GM18873 (cell line): ENCODE measurements around the gene SCUBE1.

Experiments used
- ATAC-seq: cut with Tn5 transposase; IDR thresholded peaks from one replicate; pipeline ENCODE4 v1.9.1; 2021; ENCODE audit warnings: mild to moderate bottlenecking, moderate library complexity, moderate number of reproducible peaks; ENCODE audit not compliant: unreplicated experiment, low FRiP score

The SCUBE1 gene

DNA sequence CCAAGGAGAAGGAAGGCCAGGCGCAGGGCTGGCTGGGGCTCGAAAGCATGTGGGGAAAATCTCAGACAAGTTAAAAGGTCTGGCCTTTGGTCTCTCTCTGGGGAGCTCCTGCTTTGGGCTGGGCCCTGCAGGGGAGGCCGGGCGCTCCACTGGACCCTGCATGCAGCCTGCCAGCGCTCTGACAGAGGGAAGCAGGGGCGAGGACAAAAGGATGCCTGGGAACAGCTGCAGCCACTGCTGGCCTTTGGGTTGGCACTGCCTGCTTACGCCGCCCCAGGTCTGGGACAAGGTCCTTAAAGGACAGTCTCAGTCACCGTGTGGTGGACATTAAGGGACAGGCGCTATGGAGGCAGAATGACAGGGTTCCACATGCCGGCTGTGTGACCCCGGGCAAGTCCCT lies 99.8 kb downstream of the SCUBE1 start:
- ATAC-seq: no peak

DNA sequence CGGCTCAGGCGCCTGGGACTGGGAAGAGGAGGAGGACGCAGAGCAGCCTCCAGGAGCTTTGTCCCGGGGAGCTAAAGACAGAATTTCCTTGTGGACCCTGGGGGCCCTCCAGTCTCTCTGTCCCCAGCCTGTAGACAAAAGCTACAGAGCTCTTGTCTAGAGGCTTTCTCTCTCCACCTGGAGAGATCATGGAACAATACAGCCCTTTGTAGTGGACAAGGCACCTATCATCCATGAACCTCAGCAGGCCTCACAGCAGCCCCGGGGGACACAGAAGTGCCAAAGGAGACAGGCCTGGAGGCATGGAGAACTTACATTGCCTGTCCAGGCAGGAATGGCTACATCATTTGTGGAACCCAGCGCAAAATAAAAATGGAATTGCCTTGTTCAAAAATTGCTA lies 100.5 kb downstream of the SCUBE1 start:
- ATAC-seq: no peak

DNA sequence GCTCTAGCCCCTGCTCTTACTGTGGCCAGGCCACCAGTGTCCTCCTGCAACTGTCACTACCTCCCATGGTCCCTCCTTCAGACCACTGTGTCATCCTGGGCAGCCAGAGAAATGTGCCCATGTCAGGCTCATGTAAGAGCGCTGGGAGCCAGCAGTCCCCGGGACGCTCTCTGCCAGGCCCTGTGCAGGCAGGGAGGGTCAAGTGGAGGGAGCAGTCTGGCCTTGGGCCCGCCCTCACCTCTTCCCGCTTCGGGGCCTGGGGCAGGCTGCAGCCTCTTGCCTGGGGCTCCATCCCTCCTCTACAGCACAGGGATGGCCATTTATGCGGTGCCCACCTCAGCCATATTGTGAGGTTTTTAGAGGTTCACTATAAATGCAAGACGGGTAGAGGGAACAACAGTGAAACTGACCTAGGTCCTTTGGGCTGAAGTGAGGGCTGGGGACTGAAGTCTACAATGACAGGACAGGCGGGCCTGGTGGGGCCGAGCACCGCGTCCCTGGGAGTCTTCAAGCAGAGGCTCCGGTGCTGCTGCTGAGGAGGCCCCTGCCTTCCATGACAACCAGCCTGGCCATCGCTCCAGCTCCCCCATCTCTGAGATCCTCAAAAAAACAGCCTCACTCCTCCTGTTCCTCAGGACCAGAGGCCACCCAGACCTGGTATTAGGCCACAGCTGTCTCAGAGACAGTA lies 101.3 kb downstream of the SCUBE1 start:
- no peak for ATAC-seq

DNA sequence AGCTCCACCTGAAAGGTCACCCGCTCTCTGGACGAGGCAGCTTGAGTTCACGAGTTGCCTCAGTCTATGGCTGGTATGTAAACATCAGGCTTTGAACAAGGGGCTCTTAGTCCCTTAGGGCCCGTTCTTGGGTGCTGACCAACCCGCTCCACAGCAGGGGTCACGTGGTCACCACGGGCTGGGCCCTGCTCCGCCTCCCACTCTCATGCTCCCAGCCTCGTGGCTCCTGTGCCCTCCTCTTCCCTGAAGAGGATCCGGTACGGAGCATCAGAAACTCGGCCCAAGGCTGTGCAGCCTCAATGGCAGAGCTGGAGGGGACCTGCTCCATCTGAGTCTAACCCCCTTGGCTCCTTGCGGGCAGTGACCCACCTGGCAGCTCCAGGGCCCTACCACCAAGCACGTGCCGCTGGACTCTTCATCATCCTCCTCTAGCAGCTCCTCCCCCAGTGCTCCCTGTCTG lies 102.0 kb downstream of the SCUBE1 start:
- ATAC-seq: no peak

DNA sequence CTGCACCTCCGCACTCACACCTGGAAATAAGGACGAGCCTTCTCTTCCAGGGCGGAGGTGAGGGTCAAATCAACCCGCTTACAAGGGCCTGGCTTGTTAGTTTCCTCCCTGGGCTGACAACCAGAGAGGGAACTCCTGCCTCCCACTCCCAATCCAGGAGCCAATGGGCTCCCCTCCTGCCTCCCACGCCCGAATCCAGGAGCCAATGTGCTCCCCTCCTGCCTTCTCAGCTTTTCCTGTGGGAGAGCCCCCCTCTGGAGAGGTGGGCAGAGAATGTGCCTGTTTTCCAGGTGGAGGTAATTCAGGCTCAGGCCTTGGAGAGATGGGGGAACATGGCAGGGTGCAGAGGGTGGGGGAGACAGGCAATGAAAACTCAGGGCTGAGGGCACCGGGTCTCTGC lies 102.6 kb downstream of the SCUBE1 start:
- ATAC-seq: no peak

DNA sequence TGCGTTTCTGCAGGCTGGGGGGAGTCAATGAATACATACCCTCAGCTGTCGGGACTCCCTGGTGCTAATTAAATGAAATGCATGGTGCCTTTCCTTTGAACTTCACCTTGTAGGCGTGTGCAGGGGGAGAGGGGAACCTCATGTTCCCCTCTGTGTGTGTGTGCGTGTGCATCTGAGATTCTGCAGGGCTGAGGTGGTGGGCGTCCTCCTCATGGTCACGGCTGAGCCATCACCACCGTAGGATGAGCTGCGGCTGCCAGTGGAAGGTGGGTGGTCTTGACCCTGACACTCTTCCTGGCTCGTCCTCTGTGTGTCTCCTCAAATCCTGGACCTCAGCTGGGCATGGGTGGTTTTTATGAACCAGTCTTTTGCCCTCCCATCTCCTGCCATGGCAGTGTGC lies 103.2 kb downstream of the SCUBE1 start:
- no peak for ATAC-seq

DNA sequence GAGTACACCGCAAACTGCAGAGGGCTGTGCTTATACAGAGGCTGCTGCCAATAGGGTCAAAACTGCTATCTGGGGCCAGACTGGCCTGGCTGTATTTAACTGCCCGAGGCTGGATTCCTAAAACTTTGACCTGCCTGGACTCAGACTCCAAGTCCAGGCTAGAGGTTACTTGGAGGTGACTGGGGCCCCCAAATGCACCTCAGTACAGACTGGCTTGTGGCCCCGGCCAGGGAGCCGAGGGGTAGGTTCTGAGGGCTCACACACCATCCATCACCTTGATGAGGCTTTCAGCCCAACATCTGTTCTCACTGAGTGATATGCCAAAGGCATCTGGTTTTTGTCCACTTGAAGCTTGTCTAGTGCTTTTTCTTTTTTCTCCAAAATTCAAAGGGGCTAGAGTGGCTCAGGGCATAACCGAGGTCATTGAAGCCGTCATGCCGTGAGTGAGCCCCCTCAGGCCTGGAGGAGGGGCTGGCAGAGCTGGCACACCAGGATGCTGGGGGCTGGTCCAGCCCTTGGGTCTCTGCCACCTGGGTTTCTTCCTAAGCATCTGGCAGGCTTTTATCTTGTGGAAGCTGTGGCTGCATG lies 103.9 kb downstream of the SCUBE1 start:
- no peak for ATAC-seq

DNA sequence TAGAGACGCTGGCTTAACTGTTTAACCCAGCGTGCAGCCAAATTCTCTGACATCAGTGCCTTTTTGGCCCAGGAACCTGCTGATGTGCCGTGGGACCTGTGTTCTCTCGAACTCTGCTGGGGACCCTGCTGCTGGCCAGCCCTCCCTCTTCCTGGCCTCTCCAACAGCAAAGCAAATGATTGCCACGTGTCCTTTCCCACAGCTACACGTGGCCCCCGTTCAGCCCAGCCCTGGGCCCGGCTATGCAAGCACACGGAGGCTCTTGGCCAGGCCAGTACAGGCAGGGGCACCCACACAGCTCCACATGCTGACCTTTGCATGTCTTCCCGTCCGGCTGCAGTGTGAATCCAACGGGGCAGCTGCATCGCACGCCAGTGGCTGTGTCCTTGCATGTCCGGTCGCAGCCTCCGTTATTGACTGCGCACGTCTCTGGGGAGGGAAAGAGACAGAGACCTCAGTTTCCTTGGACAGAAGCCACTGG lies 104.6 kb downstream of the SCUBE1 start:
- ATAC-seq: no peak

DNA sequence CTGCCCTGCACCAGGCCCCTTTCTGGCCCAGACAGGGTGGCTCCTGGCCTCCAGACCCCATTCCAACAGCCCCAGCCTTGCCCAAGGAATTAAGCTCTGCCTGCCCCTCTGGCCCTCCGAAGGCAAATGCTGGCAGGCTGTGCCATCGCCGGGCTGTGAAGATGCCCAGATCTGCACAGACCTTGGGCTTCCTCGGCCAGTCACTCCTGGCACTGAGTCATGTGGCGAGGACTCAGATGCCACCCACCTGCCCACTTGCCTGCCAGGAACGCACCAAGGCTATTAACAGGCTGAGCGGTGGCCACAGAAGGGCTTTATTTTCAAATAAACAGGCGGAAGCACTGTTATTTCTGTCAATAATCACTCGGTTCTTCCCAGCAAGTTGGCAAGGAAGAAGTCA lies 105.9 kb downstream of the SCUBE1 start:
- ATAC-seq: no peak

DNA sequence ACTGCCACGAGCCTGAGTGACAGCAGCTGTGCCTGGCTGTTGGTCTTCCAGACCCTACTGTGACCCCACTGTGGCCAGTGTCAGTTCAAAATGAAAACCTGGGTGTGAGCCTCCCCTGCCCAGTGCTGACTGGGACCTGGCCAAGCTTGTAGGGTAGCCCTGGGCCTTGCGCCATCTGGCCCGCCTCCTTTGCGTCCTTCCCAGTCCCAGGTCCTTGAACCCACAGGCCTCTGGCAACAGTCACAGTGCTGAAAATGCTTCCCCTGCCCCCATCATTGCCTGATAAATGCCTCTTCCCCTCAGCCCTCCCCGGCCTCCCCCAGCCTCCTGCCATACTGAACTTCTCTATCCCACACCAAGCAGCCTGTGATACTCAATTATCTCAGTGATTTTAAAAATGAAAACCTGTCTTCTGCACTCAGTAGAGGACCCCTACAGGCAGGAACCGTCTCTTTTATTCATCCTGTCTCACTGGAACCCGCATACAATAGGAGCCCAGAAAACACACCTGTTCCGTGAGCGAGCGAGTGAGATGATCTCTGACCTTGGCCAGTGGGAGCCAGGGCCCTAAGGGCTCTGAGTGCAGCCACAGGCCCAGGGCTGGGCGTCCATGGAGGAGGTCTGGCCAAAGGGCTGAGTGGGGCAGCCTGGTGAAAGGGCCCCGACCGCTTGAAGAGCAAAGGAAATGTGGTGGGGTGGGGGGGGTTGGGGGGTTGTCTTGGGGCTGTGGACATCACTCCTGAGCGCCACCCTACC lies 106.6 kb downstream of the SCUBE1 start:
- ATAC-seq: no peak

DNA sequence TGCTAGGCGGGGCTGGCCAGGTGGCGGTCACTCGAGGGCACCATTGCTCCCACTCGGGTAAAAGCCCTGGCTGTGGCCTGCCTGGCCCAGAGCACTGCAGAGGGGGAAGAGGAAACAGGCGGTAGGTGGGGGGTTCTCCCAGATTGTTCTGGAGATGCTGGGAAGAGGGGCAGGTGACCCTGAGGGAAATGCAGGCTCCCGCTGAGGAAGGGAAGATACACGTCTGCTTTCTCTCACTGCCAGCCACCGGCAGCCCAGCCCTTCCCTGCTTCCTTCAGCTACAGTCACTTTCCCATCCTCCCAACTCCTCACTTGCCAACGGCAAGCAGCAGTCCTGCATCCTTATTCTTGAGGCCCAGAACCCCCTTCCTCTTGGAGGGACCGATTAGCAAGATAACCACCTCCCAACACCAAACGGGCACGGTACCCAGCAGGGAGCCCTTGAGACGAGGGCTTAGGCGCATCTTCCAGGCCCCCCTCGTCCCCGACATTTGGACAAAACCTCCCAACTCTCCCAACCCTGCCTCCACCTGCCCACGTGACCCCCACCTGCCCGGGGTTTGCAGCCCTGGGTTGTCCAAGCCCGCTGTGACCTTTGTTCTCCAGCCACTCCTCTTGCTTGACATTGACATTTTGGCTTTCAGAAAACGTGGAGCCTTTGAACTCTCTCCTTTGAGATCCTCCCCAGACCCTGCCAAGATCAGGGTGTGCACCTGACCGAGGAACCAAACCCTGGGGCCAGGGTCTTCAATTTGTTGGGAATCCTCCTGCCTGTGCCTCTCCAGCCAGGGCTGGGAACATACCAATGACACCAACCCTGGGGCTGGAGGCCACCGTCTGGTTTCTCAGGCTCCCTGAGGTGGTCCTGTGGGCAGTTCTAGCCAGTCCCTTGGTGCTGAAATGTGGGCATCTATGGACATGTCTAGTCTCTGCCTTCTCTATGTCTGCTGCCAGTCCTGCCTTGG lies 107.4 kb downstream of the SCUBE1 start:
- no peak for ATAC-seq

DNA sequence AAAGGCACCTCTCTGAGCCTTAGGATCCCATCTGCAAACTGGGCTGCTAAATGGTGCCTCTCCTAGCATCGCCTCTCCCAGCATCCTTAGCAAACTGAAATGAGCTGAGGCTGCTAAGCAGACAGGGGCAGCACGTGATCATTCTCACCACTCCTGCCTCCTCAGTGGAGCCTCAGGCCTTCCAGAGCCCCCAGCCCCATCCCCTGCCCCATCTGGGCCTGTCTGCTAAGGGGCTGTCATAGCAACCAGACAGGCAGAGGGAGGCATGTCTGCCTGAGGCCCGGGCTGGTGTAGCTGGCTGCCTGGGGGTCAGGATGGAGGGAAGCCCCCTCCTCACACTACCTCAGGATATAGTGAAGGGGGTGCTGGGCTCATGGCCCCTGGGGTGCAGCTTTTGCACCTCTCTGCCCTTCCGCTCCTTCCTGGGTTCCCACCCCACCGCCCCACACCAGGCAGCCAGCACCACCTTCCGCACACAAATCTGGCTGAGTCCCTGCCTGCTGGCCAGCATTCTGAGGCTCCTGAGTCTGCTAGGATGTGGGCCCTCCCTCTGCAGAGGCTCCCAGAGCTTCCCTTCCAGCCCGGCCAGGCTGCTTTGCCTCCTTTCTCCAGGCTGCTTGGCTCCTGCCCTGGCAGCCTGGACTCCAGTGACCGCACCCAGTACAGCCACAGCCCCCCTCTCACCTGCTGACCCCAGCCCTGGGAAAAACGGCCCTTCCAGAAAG lies 108.7 kb downstream of the SCUBE1 start:
- no peak for ATAC-seq

DNA sequence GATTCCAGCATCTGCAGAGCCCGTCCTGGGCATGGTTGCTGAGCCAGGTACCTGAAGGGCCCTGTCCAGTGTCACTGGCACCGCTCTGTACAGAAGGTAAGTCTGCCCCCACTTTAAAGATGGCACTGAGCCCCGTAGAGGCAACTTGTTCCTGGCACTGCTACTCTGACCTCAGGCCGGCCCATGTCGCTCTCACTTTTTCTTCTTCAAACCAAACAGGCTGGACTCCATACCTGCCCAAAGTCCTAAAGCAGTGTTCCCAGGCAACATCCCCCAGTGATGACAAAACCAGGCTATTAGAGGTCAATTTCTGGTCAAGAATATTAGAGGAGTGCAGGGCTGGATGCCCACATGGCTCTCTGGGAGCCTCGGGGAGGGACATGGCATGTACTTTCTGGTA lies 109.6 kb downstream of the SCUBE1 start:
- no peak for ATAC-seq

DNA sequence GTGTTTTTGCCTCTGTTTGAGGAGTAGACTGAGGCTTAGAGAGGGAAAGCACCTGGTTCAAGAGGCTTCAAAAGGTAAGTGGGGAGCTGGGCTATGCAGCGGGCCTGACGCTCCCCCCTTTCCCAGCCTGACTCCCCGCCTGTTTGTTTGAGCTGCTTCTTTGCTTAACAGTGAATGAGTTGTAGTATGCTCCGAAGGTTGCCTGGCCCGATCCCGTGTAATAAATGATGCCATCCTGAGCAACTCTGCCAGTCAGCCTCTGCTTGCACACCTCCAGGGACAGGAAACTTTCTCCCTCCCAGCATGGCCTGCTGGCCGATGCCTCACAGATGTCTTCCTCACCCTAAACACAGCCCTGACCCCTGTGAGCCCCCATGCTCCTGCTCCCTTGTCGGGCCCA lies 110.7 kb downstream of the SCUBE1 start:
- no peak for ATAC-seq

DNA sequence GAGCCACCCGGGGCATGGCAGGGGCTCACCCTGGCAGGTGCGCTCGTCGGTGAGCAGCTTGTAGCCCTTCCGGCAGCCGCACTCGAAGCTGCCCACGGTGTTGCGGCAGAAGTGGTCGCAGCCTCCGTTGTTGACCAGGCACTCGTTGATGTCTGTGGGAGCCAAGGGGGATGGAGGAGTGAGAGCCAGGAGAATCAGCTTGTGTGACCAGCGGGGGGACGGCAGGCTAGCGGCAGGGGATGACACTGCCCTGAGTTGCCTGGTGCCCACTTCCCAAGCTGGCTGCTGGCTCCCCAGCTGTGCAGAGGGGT lies 111.5 kb downstream of the SCUBE1 start:
- no peak for ATAC-seq

DNA sequence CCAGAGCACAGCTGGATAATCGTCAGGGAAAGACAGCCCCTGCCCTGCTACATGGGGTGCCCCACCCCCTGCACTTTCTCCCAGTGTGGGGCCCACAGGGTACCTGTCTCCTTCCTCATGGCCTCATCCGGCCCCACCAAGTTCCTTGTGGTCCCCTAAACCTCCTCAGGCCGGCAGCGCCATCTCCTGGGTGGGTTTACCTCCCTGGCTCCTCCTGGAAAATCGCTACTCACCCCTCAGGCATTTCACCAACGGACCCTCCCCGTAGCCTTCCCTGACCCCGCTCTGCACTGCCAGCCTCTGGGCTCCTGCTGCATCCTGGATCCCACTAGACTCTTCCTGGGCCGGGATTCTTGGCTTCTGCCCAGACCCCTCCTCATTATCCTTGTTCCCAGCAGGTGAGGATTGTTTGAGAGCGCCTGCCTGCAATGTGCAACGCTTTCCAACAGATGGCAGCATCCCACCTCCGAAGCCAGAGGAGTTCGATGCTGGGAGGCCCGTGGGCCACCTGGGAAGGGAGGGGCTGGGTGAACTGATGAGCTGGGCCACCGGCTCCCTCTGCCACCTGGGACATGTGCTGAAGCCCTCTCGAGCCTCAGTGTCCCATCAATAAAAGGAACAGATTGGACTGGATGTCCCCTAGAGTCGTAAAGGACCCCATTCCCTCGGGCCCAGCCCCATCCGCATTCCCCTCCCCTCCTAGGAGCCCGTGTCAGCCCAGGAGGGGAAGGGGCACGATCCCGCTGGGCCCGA lies 112.0 kb downstream of the SCUBE1 start:
- no peak for ATAC-seq

DNA sequence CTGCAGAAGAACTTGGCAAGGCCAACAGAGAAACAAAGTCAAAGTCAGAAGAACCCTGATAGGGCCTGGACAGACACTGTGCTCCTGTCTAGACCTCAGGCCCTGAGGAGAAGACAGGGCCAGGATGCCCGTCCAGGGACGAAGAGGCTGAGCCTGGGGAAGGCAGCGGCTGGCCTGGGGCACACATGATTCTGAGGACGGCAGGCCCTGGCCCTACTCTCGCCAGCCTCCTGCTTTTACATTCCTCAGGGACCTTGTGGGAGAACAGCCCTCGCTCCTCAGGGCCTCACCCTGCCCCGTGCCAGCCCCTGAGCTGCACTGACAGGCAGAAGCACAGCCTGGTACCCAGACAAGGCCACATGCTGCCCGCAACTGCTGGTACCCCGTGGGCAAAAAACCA lies 112.6 kb downstream of the SCUBE1 start:
- ATAC-seq: no peak

DNA sequence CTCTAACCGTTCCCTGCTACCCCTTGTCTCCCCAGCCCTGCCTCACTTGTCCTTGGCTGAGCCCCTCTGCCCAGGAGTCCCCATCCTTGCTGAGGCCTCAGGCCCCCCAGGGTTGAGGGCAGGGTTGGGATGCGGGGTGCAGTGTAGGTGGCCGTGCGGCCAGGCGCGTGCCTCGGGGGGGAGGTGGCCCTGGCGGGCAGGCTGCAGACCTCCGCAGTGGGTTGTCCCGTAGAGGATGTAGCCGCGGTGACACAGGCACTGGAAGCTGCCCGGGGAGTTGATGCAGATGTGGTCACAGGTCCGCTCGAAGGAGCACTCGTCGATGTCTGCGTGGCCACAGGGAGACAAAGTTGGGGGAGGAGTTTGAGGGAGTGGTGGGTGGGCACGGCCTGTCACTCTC lies 114.3 kb downstream of the SCUBE1 start:
- no peak for ATAC-seq

DNA sequence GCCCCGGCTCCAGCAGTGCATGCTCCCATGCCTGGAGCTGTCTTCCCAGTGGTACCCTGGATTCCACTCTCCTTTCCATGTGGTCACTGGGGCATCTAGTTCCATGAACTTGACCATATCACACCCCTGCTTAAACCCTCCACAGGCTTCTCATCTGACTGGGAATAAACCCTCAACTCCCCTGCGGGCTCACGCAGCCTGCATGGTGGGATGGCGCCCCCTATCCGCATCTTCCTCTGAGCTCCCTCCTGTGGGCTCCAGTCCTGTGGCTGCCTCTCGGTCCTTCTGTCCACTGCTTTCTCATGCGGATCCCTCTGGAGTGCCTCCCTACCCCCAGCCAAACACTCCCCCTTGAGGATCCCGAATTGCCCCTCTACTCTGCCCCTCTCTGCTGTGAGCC lies 114.8 kb downstream of the SCUBE1 start:
- no peak for ATAC-seq
